Transverse colon (tissue), 4 donors: ENCODE data around the gene CST8. TPM values are rescaled to one million over a fixed set of nuclear protein-coding genes. Genes with fewer than 3 reads are reported as not detected.

ENCODE experiments used
- DNase-seq: peaks from one replicate; pipeline ENCODE4 v3.0.0-alpha.2; 2019
- H3K27ac ChIP-seq, 4 donors: fragments of 200-600 bp; sonication (generic); 2 replicates each; pipeline ENCODE4 v1.5.1; 2016 to 2018; ENCODE audit warnings: inconsistent platforms in 4 of 4
- H3K27me3 ChIP-seq: fragments of 200-600 bp; sonication (generic); 2 replicates; pipeline ENCODE4 v1.5.1; 2017; ENCODE audit warnings: inconsistent platforms
- H3K36me3 ChIP-seq, 4 donors: fragments of 200-600 bp; sonication (generic); 2 replicates each; pipeline ENCODE4 v1.5.1; 2017 to 2019; ENCODE audit warnings: inconsistent platforms in 4 of 4
- H3K4me1 ChIP-seq, 4 donors: fragments of 200-600 bp; sonication (generic); 2 replicates each; pipeline ENCODE4 v1.5.1; 2017 to 2020; ENCODE audit warnings: inconsistent platforms in 4 of 4
- H3K4me3 ChIP-seq, 4 donors: fragments of 200-600 bp; sonication (generic); 1 replicate in 1 of 4; 2 replicates in 3 of 4; pipeline versions ENCODE4 v1.5.1 to v1.6.1; 2017 to 2019; ENCODE audit warnings: inconsistent platforms in 4 of 4
- H3K9me3 ChIP-seq, 2 donors: fragments of 200-600 bp; sonication (generic); 2 replicates each; pipeline ENCODE4 v1.5.1; 2017 to 2019; ENCODE audit warnings: inconsistent platforms in 2 of 2
- CTCF ChIP-seq, 5 experiments: fragments of 200-600 bp in 3 of 5; fragments of 450-650 bp in 2 of 5; sonication (generic) in 3 of 5; IDR thresholded peaks; 1 replicate in 2 of 5; 2 replicates in 3 of 5; pipeline ENCODE4 v1.5.1; 2016 to 2017; ENCODE audit warnings: antibody characterized with exemption in 5 of 5, inconsistent platforms in 3 of 5, mild to moderate bottlenecking in 2 of 5, moderate library complexity in 1 of 5
- EP300 ChIP-seq: sonication (generic); formaldehyde crosslinking; IDR thresholded peaks from one replicate; pipeline ENCODE4 v1.6.1; 2017; ENCODE audit warnings: antibody characterized with exemption, low read depth
- POLR2A ChIP-seq: fragments of 450-650 bp; IDR thresholded peaks from one replicate; pipeline ENCODE4 v1.6.1; 2016; ENCODE audit warnings: antibody characterized with exemption, mild to moderate bottlenecking, moderate library complexity
- POLR2AphosphoS5 ChIP-seq, 3 donors: sonication (generic); formaldehyde crosslinking; IDR thresholded peaks; one replicate each; pipeline ENCODE4 v1.6.1; 2016; ENCODE audit warnings: antibody characterized with exemption in 3 of 3
- WGBS, 2 donors: methylation state at CpG; one replicate each; pipeline ENCODE4 v1.1.5; 2018; ENCODE audit warnings: low coverage in 1 of 2; 5-methylcytosine and 5-hydroxymethylcytosine counted together
- in situ Hi-C, 4 donors: fragments of 200-750 bp; cut with MboI; loops; one replicate each; pipeline versions ENCODE4 v1.15.0 to v1.15.1; 2017; ENCODE audit warnings: low sequenced_read_pairs in 3 of 4, low pct_ligation_motif_present in 1 of 4, low pct_unique_long_range_greater_than_20kb in 1 of 4
- intact Hi-C: fragments of 100-400 bp; cut with DNase I; formaldehyde crosslinking; loops from one replicate; pipeline ENCODE4 v1.15.1; 2023; ENCODE audit warnings: low total_unique reads
- total RNA-seq, 4 donors: library from RNA; depleted of rRNA; stranded (reverse); fragments of >200 nt; gene quantifications; one replicate each; pipeline ENCODE4 v1.1.0, GENCODE V29; 2016

CST8 gene
- total RNA-seq, 4 donors from 2014 or later = not detected

DNA sequence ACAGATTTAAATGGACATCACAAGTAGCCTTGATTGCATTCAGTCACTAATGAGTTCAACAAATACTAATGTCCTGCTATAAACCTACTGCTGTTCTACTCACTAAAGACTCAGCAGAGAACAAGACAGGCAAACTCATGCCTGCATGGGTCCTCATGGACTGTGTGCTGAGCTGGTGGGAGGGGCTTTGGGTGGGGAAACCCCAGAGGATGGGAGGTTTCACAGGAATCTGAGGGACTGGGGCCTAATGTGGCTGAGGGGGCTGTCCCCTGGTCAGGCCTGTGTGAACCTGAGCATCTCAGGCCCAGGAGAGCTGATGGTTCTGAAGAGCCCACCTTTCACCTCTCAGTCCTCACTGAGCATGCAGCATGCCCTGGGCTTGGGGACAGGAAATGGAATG is 1.4 kb downstream of the CST8 start:
- no peak overlapping the region for H3K4me3 ChIP-seq
- H3K9me3 ChIP-seq = no peaks in the 10 kb centered on the region
- intact Hi-C loops = no loop called here
- TF ChIP-seq POLR2AphosphoS5 (IDR thresholded peaks at IDR 0.05) = no peak
- TF ChIP-seq EP300 = no peak
- TF ChIP-seq POLR2A = no peak
- TF ChIP-seq CTCF (IDR thresholded peaks at IDR 0.05) = no peak
- H3K36me3 ChIP-seq = no peaks in the 10 kb centered on the region
- H3K27ac ChIP-seq = no peak overlapping the region
- no peaks in the 10 kb centered on the region for H3K4me1 ChIP-seq
- no peaks in the 10 kb centered on the region for H3K27me3 ChIP-seq
- DNase-seq = no peak
- in situ Hi-C loops = loop anchor here in 1 of 4 donors (25.0 kb wide), 1 partner anchor 95 kb away; no protein-coding TSS in a partner anchor

DNA sequence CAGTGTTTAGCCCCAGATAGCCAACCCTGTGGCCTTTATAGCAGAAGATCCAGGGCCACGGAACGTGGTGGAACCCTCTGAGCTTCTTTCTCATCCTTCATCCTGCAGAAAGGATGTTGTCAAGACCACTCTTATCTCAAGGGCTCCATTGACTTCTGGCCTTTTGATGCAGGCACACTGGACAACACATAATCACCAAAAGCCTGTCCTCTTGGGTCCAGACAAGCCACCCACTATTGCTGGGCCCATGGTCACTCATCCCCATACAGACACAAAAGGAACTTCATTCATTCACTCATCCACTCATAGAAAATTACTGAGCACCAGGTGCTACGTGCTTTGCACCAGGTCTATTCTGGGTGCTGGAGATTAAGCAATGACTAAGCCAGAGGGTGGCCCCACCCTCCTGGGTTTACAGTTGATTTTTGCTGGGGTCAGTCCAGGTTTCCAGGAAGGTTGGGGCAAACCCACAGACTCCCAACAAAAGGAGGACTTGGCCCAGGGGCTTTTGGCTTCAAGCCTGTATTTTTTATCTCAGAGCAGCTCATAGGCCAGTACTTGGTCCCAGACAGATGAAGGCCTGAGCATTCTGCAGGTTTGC is 2.4 kb downstream of the CST8 start:
- intact Hi-C loops (no loop called here), in situ Hi-C loops (loop anchor here in 1 of 4 donors (25.0 kb wide), 1 partner anchor 94 kb away; no protein-coding TSS in a partner anchor)
- Histone ChIP-seq H3K4me3 (no peak overlapping the region), H3K9me3 (no peaks in the 10 kb centered on the region), H3K27me3 (no peaks in the 10 kb centered on the region), H3K27ac (no peak overlapping the region), H3K36me3 (no peaks in the 10 kb centered on the region), H3K4me1 (no peaks in the 10 kb centered on the region)
- TF ChIP-seq POLR2A (no peak), CTCF (IDR thresholded peaks at IDR 0.05) (no peak), EP300 (no peak), POLR2AphosphoS5 (IDR thresholded peaks at IDR 0.05) (no peak)
- WGBS, 2 donors = 78% methylated on average over 3 of the region's 3 CpGs; no CpG with 5 or more reads in 1 of the 2 donors
- no peak for DNase-seq

GRCh38 chr20:23497536-23497935 is 6.6 kb downstream of the CST8 start:
- TF ChIP-seq POLR2AphosphoS5 (IDR thresholded peaks at IDR 0.05) (no peak), EP300 (no peak), CTCF (IDR thresholded peaks at IDR 0.05) (no peak), POLR2A (no peak)
- intact Hi-C loops = no loop called here
- no peak overlapping the region for H3K27ac ChIP-seq
- WGBS, 2 donors = 40 to 61% methylated on average over 1 of the region's 1 CpG
- no peaks in the 10 kb centered on the region for H3K27me3 ChIP-seq
- H3K4me3 ChIP-seq = no peak overlapping the region
- in situ Hi-C loops = loop anchor here in 1 of 4 donors (25.0 kb wide), 1 partner anchor 90 kb away; no protein-coding TSS in a partner anchor
- H3K4me1 ChIP-seq = no peaks in the 10 kb centered on the region
- DNase-seq = no peak
- H3K36me3 ChIP-seq = no peaks in the 10 kb centered on the region
- no peaks in the 10 kb centered on the region for H3K9me3 ChIP-seq

DNA sequence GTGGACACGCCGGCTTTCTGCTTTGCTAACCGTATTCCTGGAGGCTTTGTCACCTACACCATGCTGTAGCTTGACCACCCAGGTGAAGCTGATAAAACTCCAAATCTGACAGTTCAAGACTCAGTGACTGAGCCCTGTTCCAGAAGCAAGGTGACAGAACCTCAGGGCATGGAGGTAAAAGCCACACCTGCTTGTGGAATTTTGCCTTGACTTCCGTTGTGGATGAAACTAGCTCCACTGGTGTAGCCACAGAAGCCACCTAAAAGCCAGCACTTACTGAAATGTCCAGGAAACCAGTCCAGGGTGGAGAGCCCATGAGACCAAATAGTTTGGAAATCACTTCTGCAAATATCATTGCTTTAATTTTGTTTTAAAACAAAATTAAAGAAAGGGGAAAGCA is 11.0 kb downstream of the CST8 start:
- no peak for TF ChIP-seq POLR2AphosphoS5 (IDR thresholded peaks at IDR 0.05)
- TF ChIP-seq EP300 = no peak
- no peak for TF ChIP-seq POLR2A
- no peak for TF ChIP-seq CTCF (IDR thresholded peaks at IDR 0.05)
- Histone ChIP-seq H3K27me3 (no peaks in the 10 kb centered on the region), H3K36me3 (no peaks in the 10 kb centered on the region), H3K9me3 (no peaks in the 10 kb centered on the region), H3K4me3 (no peak overlapping the region), H3K27ac (no peak overlapping the region), H3K4me1 (no peaks in the 10 kb centered on the region)
- no peak for DNase-seq
- intact Hi-C loops (no loop called here), in situ Hi-C loops (no loop called here)
- WGBS, 2 donors = 82 to 84% methylated on average over 2 to 4 of the region's 4 CpGs
